GM12874 (cell line): ENCODE data around the gene PPFIA1.

ENCODE experiments used
- CTCF ChIP-seq: IDR thresholded peaks from 2 replicates; pipeline ENCODE4 v1.5.1; 2011; ENCODE audit warnings: low read depth, mild to moderate bottlenecking, control low read depth, low read length, moderate library complexity; ENCODE audit not compliant: insufficient read depth

Gene PPFIA1

GRCh38 chr11:70352100-70352499 is 81.6 kb downstream of the PPFIA1 start:
- no peak for TF ChIP-seq CTCF

GRCh38 chr11:70352601-70353000 is 82.1 kb downstream of the PPFIA1 start:
- TF ChIP-seq CTCF, result no peak

- TF ChIP-seq CTCF, result no peak
Observed at GRCh38 chr11:70353329-70353728, 82.8 kb downstream of the PPFIA1 start.

- no peak for TF ChIP-seq CTCF
Observed at GRCh38 chr11:70353900-70354568, 83.5 kb downstream of the PPFIA1 start.

- no peak for TF ChIP-seq CTCF
Observed at GRCh38 chr11:70354629-70355028, 84.1 kb downstream of the PPFIA1 start.

GRCh38 chr11:70358753-70359152 is 88.3 kb downstream of the PPFIA1 start:
- no peak for TF ChIP-seq CTCF

- TF ChIP-seq CTCF, result no peak
Observed at GRCh38 chr11:70359451-70360205, 89.1 kb downstream of the PPFIA1 start.
